GM21390 (cell line): Measurements from ENCODE around the gene SLC1A2.

ENCODE experiments used
- ATAC-seq: cut with Tn5 transposase; IDR thresholded peaks from one replicate; pipeline ENCODE4 v1.9.1; 2021; ENCODE audit not compliant: unreplicated experiment

SLC1A2 gene

DNA sequence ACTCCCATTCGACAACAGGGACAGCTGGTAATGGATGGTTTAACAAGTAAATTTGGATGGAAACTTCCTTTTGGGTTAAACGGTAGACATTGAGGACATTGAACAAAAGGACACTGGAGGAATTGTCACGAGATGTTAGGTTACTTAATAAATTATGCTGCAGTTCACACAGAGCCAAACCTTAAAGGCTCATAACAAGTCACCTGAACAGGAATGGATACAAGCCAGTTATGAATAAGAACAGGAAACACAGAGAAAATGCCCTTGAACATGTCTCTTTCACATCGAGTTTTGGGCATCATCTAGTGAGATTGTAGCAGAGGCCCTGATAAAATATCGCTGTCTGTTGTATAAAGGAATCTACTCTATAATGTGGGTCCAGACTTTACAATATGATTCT is 214.7 kb downstream of the SLC1A2 start:
- ATAC-seq = no peak
